Measurements from ENCODE around the gene SYT5. TPM values are rescaled to one million over a fixed set of nuclear protein-coding genes. Genes with fewer than 3 reads are reported as not detected.
"Not testable (repeated sequence)": the region's sequence is repeated elsewhere in the genome, so short reads cannot be mapped to it uniquely, and the experiment has no call there.

Gene SYT5
- total and polyA plus RNA-seq, 11 donors, result 0.15 TPM; not detected in 10

GRCh38 chr19:55173186-55173713 is 6.8 kb downstream of the SYT5 start:
- Histone ChIP-seq H3K4me3 (peak overlapping the region in 11 of 12 donors; percentile 0 to 53 (median 44)), H3K36me3 (no peaks in the 10 kb centered on the region), H3K27ac (no peak overlapping the region), H3K9me3 (no peaks in the 10 kb centered on the region), H3K4me1 (peaks cover 0 to 14% (median 7%) of the 10 kb centered on the region in 12 donors), H3K27me3 (peaks cover 50 to 98% (median 87%) of the 10 kb centered on the region in 9 donors)
- intact Hi-C loops (cut with DNase I), result no loop called here
- ATAC-seq (peak in 2 of 4 donors; percentile 9 to 12), DNase-seq (no peak)
- WGBS, 4 donors, result 1 to 2% (median 1%) methylated on average over 27 to 32 of the region's 32 CpGs
- TF ChIP-seq POLR2A (IDR thresholded peaks at IDR 0.05), result no peak
- TF ChIP-seq CTCF (IDR thresholded peaks at IDR 0.05), result no peak

GRCh38 chr19:55172741-55173140 is 7.3 kb downstream of the SYT5 start:
- H3K36me3 ChIP-seq, result no peaks in the 10 kb centered on the region
- peaks cover 52 to 98% (median 85%) of the 10 kb centered on the region in 9 donors for H3K27me3 ChIP-seq
- TF ChIP-seq POLR2A (IDR thresholded peaks at IDR 0.05), result no peak
- TF ChIP-seq CTCF (IDR thresholded peaks at IDR 0.05), result no peak
- intact Hi-C loops (cut with DNase I), result no loop called here
- ATAC-seq (no peak), DNase-seq (no peak)
- H3K4me3 ChIP-seq, result no peak overlapping the region
- peaks cover 0 to 14% (median 7%) of the 10 kb centered on the region in 12 donors for H3K4me1 ChIP-seq
- 10 to 17% (median 13%) methylated on average over 12 of the region's 12 CpGs for WGBS, 4 donors
- H3K9me3 ChIP-seq, result no peaks in the 10 kb centered on the region
- H3K27ac ChIP-seq, result no peak overlapping the region

- H3K27ac ChIP-seq; H3K4me3 ChIP-seq; H3K36me3 ChIP-seq; DNase-seq; H3K9me3 ChIP-seq; intact Hi-C loops (cut with DNase I); ATAC-seq: not testable (repeated sequence)
- Histone ChIP-seq H3K27me3 (peaks cover 54 to 98% (median 84%) of the 10 kb centered on the region in 9 donors), H3K4me1 (peaks cover 0 to 14% (median 7%) of the 10 kb centered on the region in 12 donors)
- 43 to 63% (median 57%) methylated on average over 9 of the region's 9 CpGs for WGBS, 4 donors
Observed at GRCh38 chr19:55172318-55172717, 7.8 kb downstream of the SYT5 start.

GRCh38 chr19:55171440-55171839 is 8.6 kb downstream of the SYT5 start:
- Histone ChIP-seq H3K4me3 (no peak overlapping the region), H3K9me3 (no peaks in the 10 kb centered on the region), H3K36me3 (no peaks in the 10 kb centered on the region), H3K4me1 (peaks cover 0 to 21% (median 12%) of the 10 kb centered on the region in 12 donors), H3K27ac (no peak overlapping the region), H3K27me3 (peaks cover 49 to 98% (median 82%) of the 10 kb centered on the region in 9 donors)
- WGBS, 4 donors, result 77 to 89% (median 80%) methylated on average over 5 of the region's 5 CpGs
- ATAC-seq, result no peak
- DNase-seq, result no peak
- TF ChIP-seq POLR2A (IDR thresholded peaks at IDR 0.05), result no peak
- TF ChIP-seq CTCF (IDR thresholded peaks at IDR 0.05), result no peak
- intact Hi-C loops (cut with DNase I), result no loop called here

GRCh38 chr19:55169136-55169535 is 11.0 kb downstream of the SYT5 start:
- Histone ChIP-seq H3K9me3 (no peaks in the 10 kb centered on the region), H3K4me1 (peaks cover 0 to 26% (median 13%) of the 10 kb centered on the region in 12 donors), H3K36me3 (peaks cover 0 to 11% (median 0%) of the 10 kb centered on the region in 9 donors), H3K27ac (no peak overlapping the region), H3K27me3 (peaks cover 27 to 89% (median 61%) of the 10 kb centered on the region in 9 donors), H3K4me3 (no peak overlapping the region)
- DNase-seq (no peak), ATAC-seq (no peak)
- 65 to 68% (median 65%) methylated on average over 4 of the region's 4 CpGs for WGBS, 4 donors
- intact Hi-C loops (cut with DNase I), result no loop called here
- TF ChIP-seq POLR2A (IDR thresholded peaks at IDR 0.05), result no peak
- TF ChIP-seq CTCF (IDR thresholded peaks at IDR 0.05), result no peak

Measured in heart left ventricle (tissue), 16 donors.